OCI-LY7 (cell line): ENCODE data around the gene FRG1. TPM values are rescaled to one million over a fixed set of nuclear protein-coding genes. Genes with fewer than 3 reads are reported as not detected.
"Not testable (repeated sequence)": the region's sequence is repeated elsewhere in the genome, so short reads cannot be mapped to it uniquely, and the experiment has no call there.

Source experiments
- BruUV-seq: library from RNA; stranded (reverse); fragments of 400-500 nt; replicated peaks from 2 replicates; lab custom pipeline; 2021; lab: Mats Ljungman, UMichigan
- CTCF ChIA-PET: fragments of 300-600 bp; sonication (Branson Sonifier 250); formaldehyde crosslinking; loops from one replicate; lab custom pipeline; 2022; ENCODE audit warnings: antibody characterized with exemption; ENCODE audit not compliant: unreplicated experiment; lab: Charles Lee
- POLR2A ChIA-PET: fragments of 300-600 bp; sonication (Branson Sonifier 250); formaldehyde crosslinking; loops from one replicate; lab custom pipeline; 2022; ENCODE audit warnings: antibody characterized with exemption; lab: Charles Lee
- DNase-seq: peaks from one replicate; pipeline ENCODE4 v3.0.0-alpha.2; 2015; ENCODE audit warnings: low spot score
- H2AFZ ChIP-seq: fragments of 200-600 bp; sonication (generic), shearing (Covaris generic); 2 replicates; pipeline ENCODE4 v1.6.1; 2014; ENCODE audit warnings: mild to moderate bottlenecking, antibody characterized with exemption, low read length, moderate library complexity
- H3K27ac ChIP-seq: fragments of 200-600 bp; sonication (generic); 2 replicates; pipeline ENCODE4 v1.5.1; 2014; ENCODE audit warnings: mixed run types, low read depth, mild to moderate bottlenecking, moderate library complexity, low read length, inconsistent platforms; ENCODE audit not compliant: poor library complexity, severe bottlenecking
- H3K36me3 ChIP-seq: fragments of 200-600 bp; sonication (generic); 2 replicates; pipeline ENCODE4 v1.6.1; 2014; ENCODE audit warnings: mild to moderate bottlenecking, antibody characterized with exemption, low read length, moderate library complexity, mixed read lengths; ENCODE audit not compliant: insufficient read depth
- H3K4me1 ChIP-seq: fragments of 200-600 bp; sonication (generic); 2 replicates; pipeline ENCODE4 v1.5.1; 2014; ENCODE audit warnings: mild to moderate bottlenecking, low read length; ENCODE audit not compliant: insufficient read depth, poor library complexity, severe bottlenecking
- H3K4me2 ChIP-seq: fragments of 200-600 bp; sonication (generic); 2 replicates; pipeline ENCODE4 v1.6.1; 2014; ENCODE audit warnings: mild to moderate bottlenecking, low read length
- H3K4me3 ChIP-seq: fragments of 200-600 bp; sonication (generic); 2 replicates; pipeline ENCODE4 v1.5.1; 2014; ENCODE audit warnings: mild to moderate bottlenecking, low read depth, low read length; ENCODE audit not compliant: poor library complexity, severe bottlenecking
- H3K79me2 ChIP-seq: fragments of 200-600 bp; sonication (generic); 2 replicates; pipeline ENCODE4 v1.6.1; 2016; ENCODE audit warnings: low read depth, mild to moderate bottlenecking, low read length, moderate library complexity, mixed read lengths; ENCODE audit not compliant: insufficient read depth
- H3K9me2 ChIP-seq: fragments of 200-600 bp; sonication (generic); 2 replicates; pipeline ENCODE4 v1.6.1; 2016; ENCODE audit warnings: mild to moderate bottlenecking, low read length, mixed read lengths; ENCODE audit not compliant: insufficient read depth
- H3K9me3 ChIP-seq: fragments of 200-600 bp; sonication (generic); 2 replicates; pipeline ENCODE4 v1.6.1; 2014; ENCODE audit warnings: mild to moderate bottlenecking, mixed run types, low read length, mixed read lengths
- H4K20me1 ChIP-seq: fragments of 200-600 bp; sonication (generic); 2 replicates; pipeline ENCODE4 v1.6.1; 2014; ENCODE audit warnings: mild to moderate bottlenecking, antibody characterized with exemption, low read length, moderate library complexity, mixed read lengths; ENCODE audit not compliant: insufficient read depth
- EZH2phosphoT487 ChIP-seq: fragments of 200-600 bp; sonication (generic); IDR thresholded peaks from 2 replicates; pipeline ENCODE4 v1.6.1; 2018; ENCODE audit warnings: low read depth, borderline replicate concordance, mild to moderate bottlenecking, mixed run types, antibody characterized with exemption, low read length, moderate library complexity, mixed read lengths
- intact Hi-C: fragments of 100-400 bp; cut with micrococcal nuclease; formaldehyde crosslinking; loops from one replicate; pipeline ENCODE4 v1.10.0; 2022; ENCODE audit not compliant: unreplicated experiment
- total RNA-seq, 2 experiments: library from RNA; depleted of rRNA in 1 of 2; stranded (reverse); fragments of >200 nt in 1 of 2; shearing (Covaris generic) in 1 of 2; gene quantifications; 2 replicates each; pipeline ENCODE4 v1.2.3, GENCODE V29; 2014 to 2022
- TF ChIP-seq, protein P1 (sequence below): fragments of 200-600 bp; sonication (generic); conservative IDR thresholded peaks from 2 replicates; pipeline ENCODE4 v1.5.1; 2014; ENCODE audit warnings: mild to moderate bottlenecking, antibody characterized with exemption, low read length, moderate library complexity, mixed read lengths

The FRG1 gene
- total RNA-seq, 2 experiments from 2014 or later = 37.8 to 70.9 TPM

DNA sequence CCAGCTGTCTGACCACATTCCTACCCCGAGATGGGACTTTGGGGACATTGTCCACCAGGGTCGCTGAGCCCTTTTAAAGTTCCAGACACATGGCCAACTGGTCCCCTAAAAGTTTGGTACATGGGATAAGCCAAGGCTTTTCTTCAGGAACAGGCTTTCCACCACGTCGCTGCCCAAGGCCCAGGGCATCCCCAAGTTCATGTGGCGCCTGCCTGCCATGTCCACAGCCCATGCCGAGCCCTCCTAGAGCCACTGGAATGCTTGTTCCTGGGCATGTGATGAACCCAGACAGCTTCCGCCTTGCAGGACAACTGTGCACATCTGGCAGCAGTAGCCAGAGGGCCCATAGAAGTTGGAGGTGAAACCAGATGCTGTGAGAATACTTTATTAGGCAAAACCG is 41.3 kb downstream of the FRG1 start:
- POLR2A ChIA-PET = no interaction called here
- TF ChIP-seq, protein P1, sequence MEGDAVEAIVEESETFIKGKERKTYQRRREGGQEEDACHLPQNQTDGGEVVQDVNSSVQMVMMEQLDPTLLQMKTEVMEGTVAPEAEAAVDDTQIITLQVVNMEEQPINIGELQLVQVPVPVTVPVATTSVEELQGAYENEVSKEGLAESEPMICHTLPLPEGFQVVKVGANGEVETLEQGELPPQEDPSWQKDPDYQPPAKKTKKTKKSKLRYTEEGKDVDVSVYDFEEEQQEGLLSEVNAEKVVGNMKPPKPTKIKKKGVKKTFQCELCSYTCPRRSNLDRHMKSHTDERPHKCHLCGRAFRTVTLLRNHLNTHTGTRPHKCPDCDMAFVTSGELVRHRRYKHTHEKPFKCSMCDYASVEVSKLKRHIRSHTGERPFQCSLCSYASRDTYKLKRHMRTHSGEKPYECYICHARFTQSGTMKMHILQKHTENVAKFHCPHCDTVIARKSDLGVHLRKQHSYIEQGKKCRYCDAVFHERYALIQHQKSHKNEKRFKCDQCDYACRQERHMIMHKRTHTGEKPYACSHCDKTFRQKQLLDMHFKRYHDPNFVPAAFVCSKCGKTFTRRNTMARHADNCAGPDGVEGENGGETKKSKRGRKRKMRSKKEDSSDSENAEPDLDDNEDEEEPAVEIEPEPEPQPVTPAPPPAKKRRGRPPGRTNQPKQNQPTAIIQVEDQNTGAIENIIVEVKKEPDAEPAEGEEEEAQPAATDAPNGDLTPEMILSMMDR = no peak
- no peak for TF ChIP-seq EZH2phosphoT487

DNA sequence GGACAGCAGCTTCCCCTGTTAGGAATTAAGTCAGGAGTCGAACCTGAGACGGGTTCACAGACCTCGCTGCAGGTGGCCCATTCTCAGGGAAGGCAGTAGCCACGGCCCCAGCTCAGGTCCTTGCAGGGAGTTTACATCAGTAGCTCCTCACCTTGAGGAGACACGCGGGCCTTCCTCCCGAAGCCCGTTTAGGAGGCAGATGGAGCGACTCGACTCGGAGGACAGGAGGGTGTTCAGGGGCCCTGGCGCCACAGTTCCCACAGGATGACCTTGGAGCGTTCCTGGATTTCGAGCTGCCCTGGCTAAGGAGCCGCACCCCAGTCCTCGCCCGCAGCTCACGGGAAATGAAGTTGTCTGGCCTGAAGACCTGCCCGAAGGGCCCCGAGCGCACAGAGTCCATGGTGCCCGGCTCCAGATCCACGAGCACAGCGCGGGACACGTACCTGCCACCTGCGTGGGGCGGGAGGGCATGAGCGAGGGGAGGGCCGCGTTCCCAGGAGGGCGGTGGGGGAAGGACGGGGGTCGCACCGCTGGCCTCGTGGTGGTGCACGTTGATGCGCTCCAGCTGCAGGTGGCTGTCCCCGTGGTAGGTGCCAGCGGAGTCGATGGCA is 43.3 kb downstream of the FRG1 start:
- H3K9me2 ChIP-seq, DNase-seq, H3K4me3 ChIP-seq, H3K36me3 ChIP-seq, H3K27ac ChIP-seq, H3K79me2 ChIP-seq, H2AFZ ChIP-seq, CTCF ChIA-PET, intact Hi-C loops, H3K9me3 ChIP-seq, H3K4me2 ChIP-seq, BruUV-seq, POLR2A ChIA-PET, H3K4me1 ChIP-seq, H4K20me1 ChIP-seq: not testable (repeated sequence)

More for the DNA sequence above, 41.3 kb downstream of the FRG1 start:
- Histone ChIP-seq H3K79me2 (no peaks in the 10 kb centered on the region), H3K27ac (no peak overlapping the region), H4K20me1 (no peaks in the 10 kb centered on the region), H3K4me2 (no peak overlapping the region), H2AFZ (no peak overlapping the region), H3K36me3 (no peaks in the 10 kb centered on the region), H3K9me3 (no peaks in the 10 kb centered on the region), H3K9me2 (no peaks in the 10 kb centered on the region), H3K4me3 (no peak overlapping the region), H3K4me1 (no peaks in the 10 kb centered on the region)
- no TSS peak for BruUV-seq
- no peak for DNase-seq
- intact Hi-C loops = no loop called here
- CTCF ChIA-PET = no interaction called here

DNA sequence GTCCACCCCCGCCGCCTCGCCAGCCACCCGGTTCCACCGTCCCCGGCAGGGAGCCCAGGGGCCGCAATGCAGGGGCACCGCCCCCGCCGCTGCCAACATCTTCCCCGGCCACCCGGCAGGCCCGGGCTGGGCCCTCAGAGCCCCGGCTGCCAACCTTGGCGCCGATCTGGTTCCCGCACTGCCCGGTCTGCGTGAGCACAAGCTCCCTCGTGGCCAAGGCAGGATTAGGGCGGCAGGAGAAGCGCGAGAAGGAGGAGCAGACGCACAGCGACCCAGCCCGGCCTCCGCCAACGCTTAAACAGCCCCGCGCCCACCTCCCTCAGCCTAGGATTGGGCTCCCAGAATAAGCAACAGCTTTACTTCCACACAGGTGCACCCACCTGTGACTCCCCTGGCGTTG is 44.0 kb downstream of the FRG1 start:
- H3K27ac ChIP-seq, H3K9me3 ChIP-seq, DNase-seq, H3K4me2 ChIP-seq, H3K79me2 ChIP-seq, BruUV-seq, CTCF ChIA-PET, H2AFZ ChIP-seq, H3K4me1 ChIP-seq, H4K20me1 ChIP-seq, POLR2A ChIA-PET, intact Hi-C loops, H3K4me3 ChIP-seq, H3K36me3 ChIP-seq, H3K9me2 ChIP-seq: not testable (repeated sequence)

DNA sequence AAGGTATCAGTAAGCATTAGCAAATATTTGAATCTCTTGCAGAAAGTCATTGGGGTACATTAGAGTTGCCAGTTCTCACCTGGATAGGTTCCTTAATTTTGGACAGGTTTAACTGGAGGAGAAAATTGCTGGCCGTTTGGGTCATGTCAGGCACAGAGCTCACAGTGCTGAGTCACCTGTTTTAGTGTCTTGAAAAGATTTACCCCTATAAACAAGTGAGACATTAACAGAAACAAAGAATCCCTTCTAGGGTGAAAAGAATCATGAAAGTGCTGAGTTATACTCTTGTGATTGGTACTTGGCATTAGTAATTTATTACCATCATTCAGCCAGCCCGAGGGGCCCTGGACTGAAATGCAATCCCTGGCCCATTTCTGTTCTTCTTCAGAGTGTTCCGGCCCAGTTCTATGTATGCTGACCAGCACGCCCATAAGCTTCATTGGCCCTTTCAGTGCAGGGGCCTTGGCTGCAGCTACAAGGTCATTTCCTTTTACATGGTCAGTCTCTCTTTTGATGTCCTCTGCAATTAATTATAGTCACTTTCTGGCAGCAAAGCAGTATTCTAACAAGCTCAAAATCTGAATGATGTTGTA is 45.1 kb downstream of the FRG1 start:
- intact Hi-C loops, H4K20me1 ChIP-seq, H3K27ac ChIP-seq, H3K4me3 ChIP-seq, BruUV-seq, H3K36me3 ChIP-seq, H3K9me2 ChIP-seq, H3K79me2 ChIP-seq, DNase-seq, H2AFZ ChIP-seq, CTCF ChIA-PET, H3K9me3 ChIP-seq, POLR2A ChIA-PET, H3K4me1 ChIP-seq, H3K4me2 ChIP-seq: not testable (repeated sequence)
